Stimulated activated CD8-positive, alpha-beta memory T cell treated with anti-CD3 and anti-CD28 coated beads, Interleukin-4, amount 100 ng/mL, for 24 hours (primary cell): Measurements from ENCODE around the gene HFM1.
A peak's percentile ranks its signal among the peaks of the same experiment; 100 is the strongest.
"Not testable (repeated sequence)": the region's sequence is repeated elsewhere in the genome, so short reads cannot be mapped to it uniquely, and the experiment has no call there.

Experiments
- DNase-seq: peaks from one replicate; pipeline ENCODE4 v3.0.0-alpha.2; 2020; ENCODE audit warnings: low read depth

Gene HFM1, protein sequence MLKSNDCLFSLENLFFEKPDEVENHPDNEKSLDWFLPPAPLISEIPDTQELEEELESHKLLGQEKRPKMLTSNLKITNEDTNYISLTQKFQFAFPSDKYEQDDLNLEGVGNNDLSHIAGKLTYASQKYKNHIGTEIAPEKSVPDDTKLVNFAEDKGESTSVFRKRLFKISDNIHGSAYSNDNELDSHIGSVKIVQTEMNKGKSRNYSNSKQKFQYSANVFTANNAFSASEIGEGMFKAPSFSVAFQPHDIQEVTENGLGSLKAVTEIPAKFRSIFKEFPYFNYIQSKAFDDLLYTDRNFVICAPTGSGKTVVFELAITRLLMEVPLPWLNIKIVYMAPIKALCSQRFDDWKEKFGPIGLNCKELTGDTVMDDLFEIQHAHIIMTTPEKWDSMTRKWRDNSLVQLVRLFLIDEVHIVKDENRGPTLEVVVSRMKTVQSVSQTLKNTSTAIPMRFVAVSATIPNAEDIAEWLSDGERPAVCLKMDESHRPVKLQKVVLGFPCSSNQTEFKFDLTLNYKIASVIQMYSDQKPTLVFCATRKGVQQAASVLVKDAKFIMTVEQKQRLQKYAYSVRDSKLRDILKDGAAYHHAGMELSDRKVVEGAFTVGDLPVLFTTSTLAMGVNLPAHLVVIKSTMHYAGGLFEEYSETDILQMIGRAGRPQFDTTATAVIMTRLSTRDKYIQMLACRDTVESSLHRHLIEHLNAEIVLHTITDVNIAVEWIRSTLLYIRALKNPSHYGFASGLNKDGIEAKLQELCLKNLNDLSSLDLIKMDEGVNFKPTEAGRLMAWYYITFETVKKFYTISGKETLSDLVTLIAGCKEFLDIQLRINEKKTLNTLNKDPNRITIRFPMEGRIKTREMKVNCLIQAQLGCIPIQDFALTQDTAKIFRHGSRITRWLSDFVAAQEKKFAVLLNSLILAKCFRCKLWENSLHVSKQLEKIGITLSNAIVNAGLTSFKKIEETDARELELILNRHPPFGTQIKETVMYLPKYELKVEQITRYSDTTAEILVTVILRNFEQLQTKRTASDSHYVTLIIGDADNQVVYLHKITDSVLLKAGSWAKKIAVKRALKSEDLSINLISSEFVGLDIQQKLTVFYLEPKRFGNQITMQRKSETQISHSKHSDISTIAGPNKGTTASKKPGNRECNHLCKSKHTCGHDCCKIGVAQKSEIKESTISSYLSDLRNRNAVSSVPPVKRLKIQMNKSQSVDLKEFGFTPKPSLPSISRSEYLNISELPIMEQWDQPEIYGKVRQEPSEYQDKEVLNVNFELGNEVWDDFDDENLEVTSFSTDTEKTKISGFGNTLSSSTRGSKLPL (N-terminal part only)

DNA sequence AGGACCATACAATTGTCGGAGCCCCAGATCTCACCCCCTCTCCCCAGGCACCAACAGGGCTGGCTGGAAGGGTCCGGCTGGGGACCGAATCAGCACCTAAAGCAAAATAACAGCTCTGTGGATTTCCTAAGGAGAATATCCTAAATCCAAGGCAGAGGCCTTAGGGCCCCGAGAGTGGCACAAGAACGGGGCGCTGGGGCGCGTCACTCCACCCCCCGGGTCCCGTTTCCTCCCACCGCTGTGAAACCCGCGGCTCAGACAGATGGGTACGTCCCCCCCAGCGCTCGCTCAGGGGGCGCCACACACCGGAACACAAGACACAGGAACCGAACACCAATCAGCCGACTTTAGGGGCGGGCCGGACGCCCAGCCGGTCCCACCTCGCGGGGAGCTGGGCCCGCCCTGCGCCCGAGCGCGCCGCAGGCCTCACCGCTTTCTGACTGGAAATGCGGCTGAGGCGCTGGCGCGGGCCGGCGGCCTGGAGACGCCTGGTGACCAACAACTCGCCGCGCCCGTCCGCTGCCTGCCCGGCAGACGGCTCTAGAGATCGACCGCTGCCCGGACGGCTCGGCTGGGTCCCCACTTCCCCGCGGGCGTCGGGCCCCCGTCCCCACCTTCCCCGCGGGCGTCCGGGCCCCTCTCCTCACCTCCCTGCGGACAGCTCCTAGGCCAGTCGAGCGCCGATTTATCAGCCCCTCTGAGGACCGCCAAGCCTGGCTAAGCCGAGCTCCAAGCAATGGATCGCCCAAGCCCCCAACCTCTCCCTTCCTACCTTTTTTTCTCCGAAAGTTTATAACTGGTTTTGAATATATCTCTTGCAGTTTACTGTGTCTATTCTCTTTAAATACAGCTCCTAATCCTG lies at the start of gene HFM1:
Gene HFM1, minus strand, starts transcription at position 687 of the 862 bp plus-strand sequence. CDS start 3,755 bp downstream, outside the sequence.
- DNase-seq, result peak; percentile 58

DNA sequence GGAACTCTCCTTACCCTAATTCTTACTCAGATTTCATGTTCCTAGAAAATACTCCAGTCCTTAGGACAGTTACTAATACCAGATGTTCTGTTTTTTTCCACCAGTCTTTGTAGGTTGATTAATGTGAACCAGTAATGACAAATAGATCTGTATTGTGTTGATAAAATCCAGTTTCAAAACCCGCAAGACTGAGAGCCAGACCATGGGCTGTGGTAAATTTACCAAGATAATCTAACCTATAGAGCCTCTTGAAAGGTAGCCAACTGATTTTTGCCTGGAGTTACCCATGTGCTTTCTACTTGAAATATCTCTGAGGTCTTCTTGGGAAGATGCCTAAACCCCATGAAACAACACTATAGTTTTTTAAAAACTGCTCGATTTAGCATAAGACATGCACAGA lies 49.5 kb upstream of the HFM1 start:
- DNase-seq, result no peak

DNA sequence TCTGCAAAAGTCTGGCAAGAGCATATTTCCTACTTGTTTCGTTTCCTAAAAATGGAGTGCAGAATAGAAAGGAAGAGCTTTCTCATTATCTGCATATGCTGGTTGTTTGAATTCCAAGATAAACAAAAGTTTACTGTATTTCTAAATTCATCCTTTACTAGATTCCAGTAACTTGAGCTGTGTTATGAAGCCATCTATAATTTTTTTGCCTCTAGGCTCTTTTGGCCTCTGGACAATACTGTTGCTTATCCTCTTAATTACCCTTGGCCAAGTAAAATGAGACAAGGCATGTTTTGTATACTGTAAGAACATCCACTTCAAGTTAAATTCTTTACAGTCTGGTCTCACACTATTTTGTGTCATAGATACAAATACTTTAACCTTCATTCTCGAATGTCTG lies 45.6 kb upstream of the HFM1 start:
- no peak for DNase-seq

DNA sequence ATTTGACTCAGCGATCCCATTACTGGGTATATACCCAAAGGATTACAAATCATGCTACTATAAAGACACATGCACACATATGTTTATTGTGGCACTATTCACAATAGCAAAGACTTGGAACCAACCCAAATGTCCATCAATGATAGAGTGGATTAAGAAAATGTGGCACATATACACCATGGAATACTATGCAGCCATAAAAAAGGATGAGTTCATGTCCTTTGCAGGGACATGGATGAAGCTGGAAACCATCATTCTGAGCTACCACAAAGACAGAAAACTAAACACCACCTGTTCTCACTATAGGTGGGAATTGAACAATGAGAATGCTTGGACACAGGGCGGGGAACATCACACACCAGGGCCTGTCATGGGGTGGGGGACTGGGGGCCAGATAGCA lies 43.1 kb upstream of the HFM1 start:
- DNase-seq, result not testable (repeated sequence)

DNA sequence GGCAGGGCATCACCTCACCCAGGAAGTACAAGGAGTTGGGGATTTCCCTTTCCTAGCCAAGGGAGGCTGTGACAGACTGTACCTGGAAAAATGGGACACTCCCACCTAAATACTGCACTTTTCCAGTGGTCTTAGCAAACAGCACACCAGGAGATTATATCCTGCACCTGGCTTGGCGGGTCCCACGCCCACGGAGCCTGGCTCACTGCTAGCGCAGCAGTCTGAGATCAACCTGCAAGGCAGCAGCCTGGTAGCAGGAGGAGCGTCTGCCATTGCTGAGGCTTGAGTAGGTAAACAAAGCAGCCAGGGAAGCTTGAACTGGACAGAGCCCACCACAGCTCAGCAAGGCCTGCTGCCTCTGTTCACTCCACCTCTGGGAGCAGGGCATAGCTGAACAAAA lies 37.3 kb upstream of the HFM1 start:
- not testable (repeated sequence) for DNase-seq

DNA sequence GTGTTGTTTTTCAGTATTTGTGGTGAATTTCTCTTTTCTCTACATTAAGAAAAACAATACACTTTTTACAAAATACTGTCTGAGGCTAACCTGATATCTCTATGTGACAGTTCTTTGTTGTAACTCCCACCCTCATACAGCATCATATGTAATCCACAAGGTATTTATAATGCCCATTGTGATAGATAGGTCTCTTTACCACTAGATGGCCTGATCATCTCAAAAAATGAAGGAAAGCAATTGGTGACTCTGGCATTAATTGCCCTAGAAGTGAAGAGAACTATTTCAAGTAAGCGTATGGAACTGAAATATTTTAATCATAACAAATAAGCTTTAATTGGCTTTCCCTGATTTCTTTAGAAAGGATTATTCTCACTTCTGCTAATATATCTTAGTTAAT lies 36.2 kb upstream of the HFM1 start:
- DNase-seq, result no peak

DNA sequence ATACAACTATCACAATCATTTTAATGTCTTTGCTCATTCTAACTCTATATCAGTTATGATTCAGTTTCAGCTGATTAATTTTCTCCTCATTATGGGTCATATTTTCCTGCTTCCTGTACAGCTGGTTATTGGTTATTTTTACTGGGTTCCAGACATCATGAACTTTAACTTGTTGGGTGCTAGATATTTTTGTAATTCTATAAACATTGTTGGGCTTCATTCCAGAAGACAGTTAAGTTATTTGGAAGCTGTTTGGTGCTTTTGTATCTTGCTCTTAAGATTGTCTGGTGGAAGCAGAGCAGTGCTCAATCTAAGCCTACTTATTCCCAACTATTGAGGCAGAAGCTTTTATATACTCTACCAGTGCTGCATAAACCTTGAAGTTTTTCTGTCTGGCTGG lies 34.4 kb upstream of the HFM1 start:
- DNase-seq, result no peak

DNA sequence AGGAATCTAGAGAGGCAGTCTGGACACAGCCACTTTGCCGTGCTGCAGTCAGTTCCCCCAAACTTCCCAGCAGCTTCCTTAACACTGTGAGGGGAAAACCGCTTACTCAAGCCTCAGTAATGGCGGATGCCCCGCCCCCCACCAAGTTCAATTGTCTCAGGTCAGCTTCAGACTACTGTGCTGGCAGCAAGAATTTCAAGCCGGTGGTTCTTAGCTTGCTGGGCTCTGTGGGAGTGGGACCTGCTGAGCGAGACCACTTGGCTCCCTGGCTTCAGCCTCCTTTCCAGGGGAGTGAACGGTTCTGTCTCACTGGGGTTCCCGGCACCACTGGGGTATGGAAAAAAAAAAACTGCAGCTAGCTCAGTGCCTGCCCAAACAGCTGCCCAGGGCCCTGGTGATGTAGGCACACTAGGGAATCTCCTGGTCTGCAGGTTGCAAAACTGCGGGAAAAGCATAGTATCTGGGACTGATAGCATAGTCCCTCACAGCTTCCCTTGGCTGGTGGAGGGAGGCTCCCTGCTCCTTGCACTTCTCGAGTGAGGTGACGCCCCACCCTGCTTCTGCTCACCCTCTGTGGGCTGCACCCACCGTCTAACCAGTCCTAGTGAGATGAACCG lies 23.7 kb upstream of the HFM1 start:
- no peak for DNase-seq

DNA sequence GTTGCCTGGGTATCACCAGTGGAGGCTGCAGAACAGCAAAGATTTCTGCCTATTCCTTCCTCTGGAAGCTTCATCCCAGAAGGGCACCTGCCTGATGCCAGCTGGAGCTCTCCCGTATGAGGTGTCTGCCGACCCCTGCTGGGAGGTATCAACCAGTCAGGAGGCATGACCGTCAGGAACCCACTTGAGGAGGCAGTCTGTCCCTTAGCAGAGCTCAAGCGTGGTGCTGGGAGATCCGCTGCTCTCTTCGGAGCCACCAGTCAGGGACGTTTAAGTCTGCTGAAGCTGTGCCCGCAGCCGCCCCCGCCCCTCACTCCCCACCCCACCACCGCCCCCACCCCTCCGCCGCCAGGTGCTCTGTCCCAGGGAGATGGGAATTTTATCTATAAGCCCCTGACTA lies 23.1 kb upstream of the HFM1 start:
- DNase-seq, result no peak

DNA sequence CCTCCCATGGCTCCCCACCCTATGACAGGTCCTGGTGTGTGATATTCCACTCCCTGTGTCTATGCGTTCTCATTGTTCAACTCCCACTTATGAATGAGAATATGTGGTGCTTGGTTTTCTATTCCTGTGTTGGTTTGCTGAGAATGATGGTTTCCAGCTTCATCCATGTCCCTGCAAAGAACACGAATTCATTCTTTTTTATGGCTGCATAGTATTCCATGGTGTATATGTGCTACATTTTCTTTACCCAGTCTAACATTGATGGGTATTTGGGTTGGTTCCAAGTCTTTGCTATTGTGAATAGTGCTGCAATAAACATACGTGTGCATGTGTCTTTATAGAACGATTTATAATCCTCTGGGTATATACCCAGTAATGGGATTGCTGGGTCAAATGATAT lies 17.9 kb upstream of the HFM1 start:
- DNase-seq, result not testable (repeated sequence)

DNA sequence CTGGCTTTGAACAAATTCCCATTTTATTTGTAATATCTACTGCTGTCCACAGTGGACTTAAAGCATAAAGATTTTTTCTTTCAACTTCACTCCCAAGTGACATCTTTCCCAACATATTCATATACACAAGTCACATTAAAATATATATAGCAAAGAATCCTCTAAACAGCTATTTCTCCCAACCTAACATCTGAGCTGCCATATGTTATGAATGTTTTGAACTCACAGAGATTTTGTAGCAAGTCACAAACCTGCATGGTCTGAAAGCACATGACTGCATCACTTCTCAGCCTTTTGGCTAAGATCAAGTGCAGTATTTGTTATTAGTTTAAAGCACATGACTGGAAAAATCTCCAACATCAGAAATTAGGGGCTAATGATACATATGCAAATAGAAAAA lies 7.7 kb upstream of the HFM1 start:
- no peak for DNase-seq

DNA sequence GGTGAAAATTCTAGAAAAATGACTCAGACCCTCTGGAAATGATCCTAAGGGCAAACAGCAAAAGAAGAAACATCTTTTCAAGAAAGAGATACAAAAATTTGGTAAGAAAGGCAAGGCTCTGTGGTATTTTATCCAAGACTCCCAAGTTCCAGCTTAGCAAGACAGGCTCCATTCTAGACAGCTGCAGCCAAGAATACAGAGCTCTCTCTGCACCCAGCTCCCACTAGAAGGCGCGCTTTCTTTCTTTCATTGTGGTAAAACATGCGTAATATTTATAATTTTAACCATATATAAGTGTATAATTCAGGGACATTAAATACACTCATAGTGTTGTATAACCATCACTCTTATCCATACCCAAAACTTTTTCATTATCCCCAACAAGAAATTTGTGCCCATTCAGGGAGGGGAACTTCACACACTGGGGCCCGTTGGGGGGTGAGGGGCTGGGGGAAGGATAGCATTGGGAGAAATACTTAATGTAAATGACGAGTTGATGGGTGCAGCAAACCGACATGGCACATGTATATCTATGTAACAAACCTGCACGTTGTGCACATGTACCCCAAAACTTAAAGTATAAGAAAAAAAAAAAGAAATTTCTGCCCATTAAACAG lies 2.2 kb upstream of the HFM1 start:
- no peak for DNase-seq

DNA sequence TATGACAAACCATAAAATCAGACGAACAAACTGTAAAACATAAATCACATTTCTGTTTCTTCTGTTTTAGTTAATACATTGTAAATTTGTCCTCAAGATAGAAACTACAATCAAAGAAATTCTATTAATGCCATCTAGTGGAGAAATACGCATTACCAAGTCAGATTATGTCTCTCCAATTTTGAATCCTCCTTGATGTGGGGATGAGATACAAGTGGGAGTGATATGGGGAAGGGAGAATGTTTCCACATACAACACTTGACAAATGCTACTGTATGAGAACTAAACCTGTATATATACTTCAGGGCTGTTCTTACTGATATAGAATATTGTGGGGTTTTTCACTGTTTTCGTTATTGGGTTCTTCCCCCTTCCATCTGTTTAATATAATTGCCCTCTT lies 2.6 kb downstream of the HFM1 start:
- DNase-seq, result no peak

DNA sequence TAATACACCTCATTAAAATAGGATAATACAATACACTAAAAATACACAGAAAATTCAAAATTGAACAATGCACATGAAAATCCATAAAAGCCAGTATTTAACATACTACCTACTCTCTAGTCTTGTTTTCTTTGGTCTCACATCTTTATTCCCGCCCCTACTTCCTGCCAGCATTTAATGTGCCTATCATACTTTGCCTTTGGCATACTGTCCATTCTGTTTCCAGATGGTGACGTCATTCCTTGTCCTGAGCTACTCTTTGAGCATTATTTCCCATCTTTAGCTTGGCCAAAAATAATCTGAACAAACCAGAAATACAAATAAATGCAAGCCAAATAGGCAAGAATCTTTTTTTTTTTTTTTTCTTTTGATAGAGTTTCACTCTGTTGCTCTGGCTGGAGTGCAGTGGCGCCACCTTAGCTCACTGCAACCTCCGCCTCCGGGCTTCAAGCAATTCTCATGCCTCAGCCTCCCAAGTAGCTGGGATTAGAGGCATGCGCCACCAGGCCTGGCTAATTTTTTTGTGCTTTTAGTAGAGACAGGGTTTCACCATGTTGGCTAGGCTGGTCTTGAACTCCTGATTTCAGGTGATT lies 4.4 kb downstream of the HFM1 start:
- DNase-seq, result no peak

DNA sequence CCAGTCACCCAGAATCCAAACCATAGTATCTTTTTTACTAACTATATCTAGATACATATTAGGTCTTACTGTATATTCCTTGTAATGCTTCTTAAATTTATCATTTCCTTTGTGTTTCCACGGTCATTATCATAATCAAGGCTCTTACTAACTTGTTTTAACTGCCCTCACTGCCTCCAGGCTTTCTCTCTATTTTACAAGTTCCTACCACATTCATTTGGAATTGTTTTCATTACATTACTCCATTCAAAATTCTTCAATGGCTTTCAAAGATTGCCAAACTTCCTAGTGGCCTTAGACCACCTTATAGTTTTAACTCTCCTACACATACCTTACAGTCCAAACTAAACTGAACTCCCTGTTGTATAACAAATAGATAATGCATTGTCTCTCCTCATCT lies 6.3 kb downstream of the HFM1 start:
- no peak for DNase-seq

DNA sequence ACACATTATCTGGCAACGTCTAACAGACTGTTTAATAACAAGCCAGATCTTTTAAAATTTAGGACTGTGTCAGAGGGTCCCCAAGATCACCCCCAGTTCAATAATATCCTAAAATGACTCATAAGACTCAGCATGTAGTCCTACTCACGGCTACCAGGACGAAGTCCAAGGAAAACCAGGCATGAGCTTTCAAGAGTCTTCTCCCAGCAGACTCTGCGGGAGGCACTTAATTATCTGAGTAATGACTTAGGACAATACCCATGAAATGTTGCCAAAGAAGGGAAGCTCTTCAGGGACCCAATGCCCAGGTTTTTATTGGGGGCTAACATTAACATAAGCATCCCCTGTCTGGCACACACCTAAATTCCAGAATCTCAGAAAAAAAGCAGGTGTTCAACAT lies 7.0 kb downstream of the HFM1 start:
- DNase-seq, result no peak

DNA sequence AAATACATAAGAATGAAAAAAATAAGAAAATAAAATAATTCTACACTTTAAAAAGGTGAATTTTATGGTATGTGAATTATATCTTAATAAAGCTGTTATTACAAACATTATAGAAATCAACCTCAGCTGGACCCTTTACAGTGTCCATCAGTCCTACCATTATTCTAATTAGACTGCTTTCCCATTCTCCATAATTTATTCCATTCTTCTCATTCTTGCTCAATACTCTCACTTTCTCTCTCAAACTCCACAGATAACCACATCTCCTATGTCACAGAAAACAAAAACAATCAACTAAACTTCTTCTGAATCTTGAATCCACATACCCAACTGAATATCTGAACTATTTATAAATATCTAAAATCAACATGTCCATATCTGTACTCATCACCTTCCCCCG lies 11.6 kb downstream of the HFM1 start:
- DNase-seq, result no peak

DNA sequence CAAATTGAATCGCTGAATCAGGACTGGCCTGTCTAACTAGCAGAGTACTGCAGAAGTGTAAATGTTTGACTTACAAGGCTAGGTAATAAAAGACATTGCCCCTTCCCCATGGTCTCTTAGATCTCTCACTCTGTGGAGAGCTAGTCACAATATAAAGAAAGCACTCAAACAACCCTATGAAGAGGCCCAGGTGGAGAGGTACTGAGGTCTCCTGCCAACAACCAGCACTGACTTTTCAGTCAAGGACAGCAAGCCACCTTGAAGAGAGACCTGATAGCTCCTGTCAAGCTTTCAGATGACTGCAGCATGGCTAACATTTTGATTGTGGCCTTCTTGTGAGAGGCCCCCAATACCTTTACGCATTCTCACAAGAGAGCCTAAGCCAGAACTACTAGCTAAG lies 18.5 kb downstream of the HFM1 start:
- no peak for DNase-seq

DNA sequence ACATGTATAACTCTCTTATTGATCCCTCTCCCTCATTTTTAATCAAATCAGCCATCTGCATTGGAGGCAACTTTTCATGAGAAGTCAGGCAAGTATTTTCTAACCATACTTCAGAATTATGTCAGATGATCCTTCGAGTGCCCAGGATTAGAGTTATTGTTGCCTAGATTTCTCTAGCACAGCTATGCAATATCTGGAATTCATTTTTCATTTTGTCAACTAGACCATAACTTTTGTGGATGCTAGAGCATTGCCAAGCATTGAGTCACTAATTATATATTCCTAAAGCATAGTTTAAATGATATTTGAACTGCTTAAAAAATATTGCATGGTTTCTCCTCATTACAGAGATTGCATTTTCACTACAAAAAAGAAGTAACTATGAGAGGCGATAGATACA lies 21.2 kb downstream of the HFM1 start:
- DNase-seq, result no peak

DNA sequence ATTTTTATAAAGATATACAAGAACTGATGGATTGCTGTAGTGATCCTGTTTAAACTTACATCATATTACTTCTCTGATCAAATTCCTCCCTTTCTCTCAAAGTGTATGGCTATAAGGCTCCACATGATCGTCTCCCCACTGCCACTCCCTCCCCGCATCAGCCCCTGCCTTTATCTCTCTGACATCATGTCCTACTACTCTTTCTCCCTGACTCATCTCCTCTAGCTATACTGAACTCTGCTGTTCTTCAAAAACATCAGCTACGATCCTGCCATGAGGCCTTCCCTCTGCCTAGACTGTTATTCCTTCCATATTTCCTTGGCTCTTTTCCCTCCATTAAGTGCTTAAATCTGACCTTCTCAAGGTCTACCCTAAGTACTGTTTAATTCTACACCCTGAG lies 22.8 kb downstream of the HFM1 start:
- no peak for DNase-seq
